DMS114 treated with DMSO at 0.1 percent for 48 hours (cell line): ENCODE measurements around the gene NFE2L1.
"Not testable (repeated sequence)": the region's sequence is repeated elsewhere in the genome, so short reads cannot be mapped to it uniquely, and the experiment has no call there.

Experiments
- DNase-seq: peaks from one replicate; lab custom pipeline; 2025; ENCODE audit not compliant: unreplicated experiment; lab: John Stamatoyannopoulos, UW

The NFE2L1 gene, protein sequence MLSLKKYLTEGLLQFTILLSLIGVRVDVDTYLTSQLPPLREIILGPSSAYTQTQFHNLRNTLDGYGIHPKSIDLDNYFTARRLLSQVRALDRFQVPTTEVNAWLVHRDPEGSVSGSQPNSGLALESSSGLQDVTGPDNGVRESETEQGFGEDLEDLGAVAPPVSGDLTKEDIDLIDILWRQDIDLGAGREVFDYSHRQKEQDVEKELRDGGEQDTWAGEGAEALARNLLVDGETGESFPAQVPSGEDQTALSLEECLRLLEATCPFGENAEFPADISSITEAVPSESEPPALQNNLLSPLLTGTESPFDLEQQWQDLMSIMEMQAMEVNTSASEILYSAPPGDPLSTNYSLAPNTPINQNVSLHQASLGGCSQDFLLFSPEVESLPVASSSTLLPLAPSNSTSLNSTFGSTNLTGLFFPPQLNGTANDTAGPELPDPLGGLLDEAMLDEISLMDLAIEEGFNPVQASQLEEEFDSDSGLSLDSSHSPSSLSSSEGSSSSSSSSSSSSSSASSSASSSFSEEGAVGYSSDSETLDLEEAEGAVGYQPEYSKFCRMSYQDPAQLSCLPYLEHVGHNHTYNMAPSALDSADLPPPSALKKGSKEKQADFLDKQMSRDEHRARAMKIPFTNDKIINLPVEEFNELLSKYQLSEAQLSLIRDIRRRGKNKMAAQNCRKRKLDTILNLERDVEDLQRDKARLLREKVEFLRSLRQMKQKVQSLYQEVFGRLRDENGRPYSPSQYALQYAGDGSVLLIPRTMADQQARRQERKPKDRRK

DNA sequence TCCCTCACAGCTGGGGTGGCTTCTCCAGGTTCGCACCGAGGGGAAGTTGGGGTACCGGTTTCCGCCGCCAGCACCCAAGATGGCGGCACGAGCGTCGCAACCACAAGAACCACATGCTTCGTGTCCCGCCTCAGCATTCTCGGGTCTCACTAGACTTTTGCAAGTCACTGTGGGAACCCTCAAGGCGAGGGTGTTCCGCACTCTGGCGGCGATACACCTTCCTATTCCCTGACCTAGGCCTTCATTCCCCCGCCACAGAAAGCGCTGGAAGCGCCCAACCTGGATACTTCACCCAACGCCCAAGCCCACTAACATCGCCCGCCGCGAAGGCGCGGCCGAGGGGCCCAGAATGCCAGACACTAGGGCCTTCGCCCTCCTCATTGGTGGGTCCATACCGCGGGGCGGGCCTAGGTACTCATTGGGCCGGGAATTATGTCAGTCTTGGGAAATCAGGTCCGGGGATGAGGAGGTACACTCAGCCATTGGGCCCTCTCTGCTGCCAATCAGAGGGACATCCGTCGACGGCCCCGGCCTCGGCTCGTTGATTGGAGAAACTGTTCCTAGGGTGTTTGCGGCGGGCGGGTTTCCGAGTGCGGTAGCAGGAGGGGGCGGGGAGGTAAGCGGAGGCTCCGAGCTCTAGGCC lies at the start of gene NFE2L1:
NFE2L1 (plus strand) TSS at position 619 of the 643 bp plus-strand sequence. CDS start 2,760 bp downstream, outside the sequence.
- peak; percentile 98 for DNase-seq

DNA sequence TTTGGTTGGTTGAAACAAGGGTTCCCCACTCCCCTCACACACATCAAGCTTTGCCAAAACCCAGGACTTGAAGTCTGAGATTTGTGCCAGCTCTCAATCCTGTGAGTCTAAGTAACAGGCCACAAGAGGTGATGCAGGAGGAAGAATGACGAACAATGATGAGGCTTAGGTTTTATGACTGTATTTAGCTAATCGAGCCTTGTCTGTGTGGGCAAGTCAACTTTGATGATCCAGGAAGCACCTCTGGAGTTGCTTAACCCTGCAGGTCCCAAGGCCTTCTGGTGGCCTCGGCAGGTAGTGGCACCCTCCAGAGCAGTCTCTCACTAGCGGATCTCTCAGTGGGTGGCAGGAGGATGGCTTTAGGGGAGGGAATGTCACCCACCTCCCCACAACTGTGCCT lies 48.6 kb upstream of the NFE2L1 start:
- no peak for DNase-seq

DNA sequence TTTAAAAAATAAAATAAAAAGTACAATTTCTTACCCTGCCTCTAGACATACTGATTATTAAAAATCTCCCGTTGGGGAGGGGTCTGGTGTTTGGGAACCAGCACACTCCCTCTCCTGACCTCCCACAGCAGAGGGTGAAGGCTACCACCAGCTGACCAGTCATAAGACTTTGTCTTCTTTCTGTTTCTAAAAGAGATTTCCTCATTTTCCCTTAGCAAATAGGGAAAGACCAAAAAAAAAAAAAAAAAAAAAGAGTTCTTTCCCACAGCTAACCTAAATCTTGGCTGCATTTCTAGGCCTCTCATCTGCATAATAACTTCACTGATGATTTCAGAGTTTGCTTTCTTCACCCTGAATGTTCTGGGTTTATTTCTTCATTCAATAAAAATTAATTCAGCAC lies 47.0 kb upstream of the NFE2L1 start:
- no peak for DNase-seq

DNA sequence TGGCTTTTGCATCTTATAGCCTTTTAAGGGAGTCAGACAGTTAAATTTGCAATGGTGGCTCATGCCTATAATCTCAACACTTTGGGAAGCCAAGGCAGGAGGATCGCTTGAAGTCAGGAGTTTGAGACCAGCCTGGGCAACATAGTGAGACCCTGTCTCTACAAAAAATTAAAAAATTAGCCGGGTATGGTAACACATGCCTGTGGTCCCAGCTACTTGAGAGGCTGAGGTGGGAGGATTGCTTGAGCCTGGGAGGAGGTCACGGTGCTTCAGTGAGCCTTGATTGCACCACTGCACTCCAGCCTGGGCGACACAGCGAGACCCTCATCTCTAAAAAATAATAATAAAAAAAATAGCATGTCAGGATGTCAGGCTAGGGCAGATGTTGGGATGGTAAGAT lies 46.5 kb upstream of the NFE2L1 start:
- DNase-seq, result not testable (repeated sequence)

DNA sequence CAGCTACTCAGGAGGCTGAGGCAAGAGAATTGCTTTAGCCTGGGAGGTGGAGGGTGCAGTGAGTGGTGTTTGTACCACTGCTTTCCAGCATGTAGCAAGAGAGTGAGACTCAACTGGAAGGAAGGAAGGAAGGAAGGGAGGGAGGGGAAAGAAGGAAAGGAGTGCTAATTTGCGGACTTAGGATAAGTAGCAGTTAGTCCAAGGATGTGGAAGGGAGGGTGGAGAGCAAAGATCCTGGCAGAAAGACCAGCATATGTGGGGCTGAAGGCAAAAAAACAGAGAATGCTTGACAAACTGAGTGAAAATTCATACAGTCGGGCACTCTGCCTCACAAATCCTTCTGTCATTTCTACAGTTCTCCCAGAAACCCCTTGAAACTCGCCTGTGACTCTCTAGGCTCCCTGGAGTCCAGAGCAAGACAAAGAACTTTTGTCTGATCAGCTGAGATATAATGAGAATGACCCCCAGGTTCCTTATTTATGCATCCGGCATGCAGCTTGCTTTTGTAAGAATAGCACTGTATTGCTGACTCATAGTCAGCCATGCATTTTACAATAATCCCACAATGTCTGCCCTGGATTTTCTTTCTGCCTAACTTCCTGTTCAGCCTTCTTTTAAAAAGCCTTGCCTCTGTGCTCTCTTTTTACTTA lies 45.8 kb upstream of the NFE2L1 start:
- no peak for DNase-seq

DNA sequence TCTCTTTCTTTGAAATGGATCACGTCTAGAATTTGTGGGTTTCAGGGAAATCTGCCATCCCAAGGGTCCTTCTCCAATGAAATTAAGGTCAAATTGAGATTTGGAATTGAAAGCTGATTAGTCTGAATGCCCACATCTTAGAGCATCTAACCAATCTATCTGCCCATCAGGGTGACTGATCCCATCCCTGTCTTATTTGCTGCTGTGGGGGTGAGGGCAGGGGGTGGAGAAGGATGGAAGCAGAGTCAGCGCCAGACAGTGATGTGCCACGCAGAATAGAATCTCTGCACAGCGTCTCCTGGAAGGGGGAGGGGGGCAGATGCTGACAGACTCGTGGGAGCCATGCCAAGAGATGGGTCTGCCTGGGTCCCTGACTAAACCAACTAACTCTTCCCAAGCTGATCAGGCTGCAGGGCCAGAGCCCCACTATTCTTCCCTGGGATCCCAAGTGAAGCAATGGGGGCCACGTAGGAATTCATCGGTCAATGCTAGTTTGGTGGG lies 45.2 kb upstream of the NFE2L1 start:
- no peak for DNase-seq

DNA sequence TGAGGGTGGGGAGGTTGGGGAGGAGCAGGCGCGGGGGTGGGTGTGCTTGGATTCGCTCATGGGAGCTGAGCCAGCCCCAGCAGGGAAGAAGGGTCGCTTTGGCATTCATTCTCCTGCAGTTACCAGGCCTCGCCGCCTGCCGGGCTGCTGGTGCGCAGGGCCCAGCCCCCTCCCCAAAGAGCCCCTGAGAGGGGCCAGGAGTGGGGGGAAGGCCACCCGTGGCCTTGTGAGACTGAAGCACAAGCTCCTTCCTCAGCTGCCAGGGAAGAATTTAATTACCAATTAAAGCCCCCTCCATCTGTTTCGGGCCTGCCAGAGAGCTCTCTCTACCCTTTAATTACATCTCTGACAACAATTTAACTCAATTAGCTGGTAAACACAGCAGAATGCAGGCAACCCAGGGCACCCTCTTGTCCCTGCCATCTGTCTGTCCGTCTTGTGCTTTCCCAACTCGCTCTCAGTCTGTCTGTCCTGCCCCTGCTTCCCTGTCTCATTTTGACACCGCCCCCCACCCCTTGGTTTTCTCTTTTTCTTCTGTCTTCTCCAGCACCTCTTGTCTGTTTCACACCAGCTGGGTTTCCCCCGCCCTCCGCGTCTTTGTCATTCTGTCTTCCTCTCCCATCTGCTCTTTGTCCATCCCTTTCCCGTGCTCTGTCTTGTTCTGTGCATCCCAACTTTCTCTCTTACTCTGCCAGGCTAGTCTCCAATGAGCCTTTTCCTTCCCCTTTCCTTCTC lies 44.6 kb upstream of the NFE2L1 start:
- no peak for DNase-seq

DNA sequence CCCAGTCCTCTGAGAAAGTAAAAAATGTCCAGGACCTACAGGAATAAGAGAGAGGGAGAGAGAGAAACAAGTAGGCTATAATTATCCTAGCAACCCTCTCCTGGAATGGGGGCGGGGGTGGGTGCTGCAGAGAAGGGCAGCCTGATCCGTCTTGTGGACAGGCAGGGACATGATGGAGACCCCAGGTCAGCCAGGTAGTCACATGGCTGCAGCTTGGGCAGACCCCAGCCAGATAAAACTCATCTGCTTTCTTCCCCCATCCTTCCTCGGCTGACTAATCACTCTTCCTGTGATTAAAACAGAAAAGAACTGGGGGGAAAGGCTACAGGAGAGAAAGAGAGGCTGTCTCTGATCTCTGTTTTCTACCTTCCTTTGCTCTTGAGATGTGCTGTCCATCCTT lies 43.2 kb upstream of the NFE2L1 start:
- DNase-seq, result no peak

DNA sequence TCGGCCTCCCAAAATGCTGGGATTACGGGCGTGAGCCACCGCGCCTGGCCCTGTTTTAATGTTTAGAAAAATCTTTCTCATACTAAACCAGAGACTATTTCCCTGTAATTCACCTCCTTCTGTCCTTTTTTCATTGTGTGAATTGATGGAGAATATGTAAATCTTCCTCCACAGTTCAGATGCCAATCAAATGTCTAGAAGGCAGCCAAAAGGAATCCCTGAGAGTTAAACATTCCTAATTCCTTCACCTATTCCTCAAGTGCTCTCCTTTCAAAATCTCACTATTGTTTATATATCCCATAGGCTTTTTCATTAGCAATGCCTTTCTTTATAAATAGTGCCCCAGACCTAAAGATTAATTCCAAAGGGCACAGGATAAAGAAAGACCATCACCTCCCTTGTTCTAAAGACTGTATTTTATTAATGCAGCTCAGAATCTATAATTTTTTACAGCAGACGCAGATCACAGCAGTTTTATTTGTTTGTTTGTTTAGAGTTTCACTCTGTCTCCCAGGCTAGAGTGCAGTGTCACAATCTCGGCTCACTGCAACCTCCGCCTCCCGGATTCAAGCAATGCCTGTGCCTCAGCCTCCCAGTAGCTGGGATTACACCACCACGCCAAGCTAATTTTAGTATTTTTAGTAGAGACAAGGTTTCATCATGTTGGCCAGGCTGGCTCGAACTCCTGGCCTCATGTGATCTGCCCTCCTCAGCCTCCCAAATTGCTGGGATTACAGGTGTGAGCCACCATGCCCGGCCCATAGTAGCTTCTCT lies 41.0 kb upstream of the NFE2L1 start:
- no peak for DNase-seq

DNA sequence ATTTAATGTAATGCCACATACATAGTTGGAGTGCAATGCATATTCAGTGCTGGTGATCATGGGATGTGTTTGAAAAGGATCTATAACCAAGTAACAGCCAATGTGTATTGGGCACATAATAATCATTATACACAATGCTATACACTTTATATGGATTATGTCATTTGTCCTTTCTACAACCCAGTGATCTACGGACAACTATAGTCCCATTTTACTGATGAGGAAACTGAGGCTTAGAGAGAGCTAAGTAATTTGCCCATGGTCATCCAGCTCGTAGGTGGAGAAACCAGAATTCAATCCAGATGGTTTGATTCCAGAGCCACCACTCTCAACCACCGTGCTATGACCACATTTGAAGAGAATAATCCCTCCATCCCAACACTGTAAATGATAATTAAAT lies 38.0 kb upstream of the NFE2L1 start:
- no peak for DNase-seq

DNA sequence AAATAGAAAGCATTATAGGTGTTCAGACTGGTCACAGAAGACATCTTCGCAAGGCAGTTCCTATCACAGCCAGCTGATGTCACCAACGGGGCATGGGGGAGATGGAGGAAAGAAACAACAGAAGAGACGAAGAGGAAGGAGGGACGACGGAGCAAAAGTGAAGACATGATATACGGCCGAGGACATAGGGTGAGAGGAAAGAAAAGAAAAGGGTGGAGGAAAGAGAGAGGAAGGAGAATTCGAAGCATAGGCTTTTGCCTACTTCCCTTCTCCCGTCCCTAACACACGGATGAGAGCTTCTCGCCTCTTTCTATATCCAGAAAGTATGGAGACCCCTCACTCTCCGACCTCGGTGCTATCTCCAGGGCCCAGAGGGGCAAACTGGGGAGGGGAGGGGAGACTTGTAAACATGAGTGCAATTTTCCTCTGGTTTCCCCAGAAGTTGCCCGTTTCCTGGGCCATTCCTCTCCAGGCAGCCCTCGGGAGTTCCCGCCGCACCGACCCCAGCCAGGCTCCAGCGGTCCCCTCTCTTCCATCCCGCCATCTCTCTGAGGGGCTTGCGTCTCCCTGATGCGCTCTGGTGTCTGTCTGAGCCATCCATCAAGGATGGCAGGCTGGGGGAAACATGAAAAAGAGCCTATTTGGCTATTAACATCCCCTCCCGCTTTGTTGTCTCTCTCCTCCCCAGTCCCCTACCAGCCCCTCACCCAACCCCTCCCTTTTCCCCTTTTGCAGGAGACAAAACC lies 36.6 kb upstream of the NFE2L1 start:
- DNase-seq, result peak; percentile 56

DNA sequence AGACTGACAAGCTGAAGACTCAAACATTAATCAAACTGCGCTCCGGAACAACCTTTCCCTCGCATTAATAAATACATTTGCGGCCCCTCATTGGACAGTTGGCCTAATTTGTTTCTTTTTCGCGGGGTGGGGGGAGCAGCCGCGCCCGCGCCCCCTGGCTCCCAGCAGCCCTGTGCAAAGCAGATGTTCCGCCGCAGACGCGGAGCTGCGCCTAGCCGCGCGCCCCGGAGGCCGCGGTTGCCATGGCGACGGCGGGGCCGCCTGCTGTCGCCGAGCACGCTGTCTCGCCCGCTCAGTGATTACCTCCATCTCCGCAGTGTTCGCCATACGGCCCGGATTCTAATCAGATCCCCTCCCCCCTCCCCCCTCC lies 36.0 kb upstream of the NFE2L1 start:
- DNase-seq, result no peak

DNA sequence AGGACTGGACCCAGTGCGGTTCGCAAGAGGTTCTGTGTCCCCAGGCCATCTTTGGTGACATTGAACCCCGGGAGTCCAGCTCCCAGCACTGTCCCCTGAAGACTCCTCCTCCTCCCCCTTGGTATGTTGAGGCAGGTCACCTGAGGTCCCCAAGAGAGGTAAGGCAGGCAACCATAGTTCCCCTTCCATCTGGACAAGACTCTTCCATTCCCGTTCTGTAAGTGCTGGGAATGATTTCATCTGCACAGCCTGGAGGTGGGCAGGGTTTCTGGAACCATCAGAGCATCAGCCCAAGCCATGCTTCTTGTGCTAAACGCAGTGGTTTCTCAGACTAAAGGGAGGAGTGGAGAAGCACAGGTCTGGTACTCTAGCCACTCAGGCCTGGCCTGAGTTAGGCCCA lies 35.5 kb upstream of the NFE2L1 start:
- no peak for DNase-seq

DNA sequence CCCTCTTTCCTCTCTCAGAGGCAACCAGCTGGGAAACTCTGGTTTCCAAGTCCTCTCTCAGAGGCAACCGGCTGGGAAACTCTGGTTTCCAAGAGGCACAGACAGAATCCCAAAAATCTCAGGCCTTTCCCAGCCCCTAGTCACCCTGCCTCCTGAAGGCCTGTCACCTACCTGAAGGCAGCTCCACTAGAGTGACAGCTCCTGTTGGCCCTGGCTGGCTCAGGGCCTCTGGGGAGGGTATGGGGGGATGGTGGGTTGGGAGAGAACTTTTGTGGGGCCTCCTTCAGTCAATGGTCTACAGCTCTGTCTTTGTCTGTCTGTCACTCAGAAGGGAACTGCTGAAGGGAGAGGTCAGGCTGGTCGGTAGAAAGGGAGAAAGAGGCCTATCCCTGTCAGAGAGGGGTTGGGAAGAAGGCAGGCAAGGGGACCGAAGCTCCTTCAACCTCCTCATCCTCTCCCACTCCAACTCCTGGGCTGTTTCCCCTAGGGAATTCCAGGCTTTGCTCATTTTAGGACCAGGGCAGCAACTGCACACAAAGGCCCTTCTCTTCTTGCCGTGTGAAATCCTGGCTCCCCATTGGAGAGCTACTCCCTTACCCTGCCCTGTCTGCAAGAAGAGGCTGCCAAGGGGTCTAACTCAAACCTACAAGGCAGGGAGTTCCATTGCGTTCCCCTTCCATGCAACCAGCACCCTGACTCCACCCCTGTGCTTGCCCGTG lies 34.1 kb upstream of the NFE2L1 start:
- no peak for DNase-seq

DNA sequence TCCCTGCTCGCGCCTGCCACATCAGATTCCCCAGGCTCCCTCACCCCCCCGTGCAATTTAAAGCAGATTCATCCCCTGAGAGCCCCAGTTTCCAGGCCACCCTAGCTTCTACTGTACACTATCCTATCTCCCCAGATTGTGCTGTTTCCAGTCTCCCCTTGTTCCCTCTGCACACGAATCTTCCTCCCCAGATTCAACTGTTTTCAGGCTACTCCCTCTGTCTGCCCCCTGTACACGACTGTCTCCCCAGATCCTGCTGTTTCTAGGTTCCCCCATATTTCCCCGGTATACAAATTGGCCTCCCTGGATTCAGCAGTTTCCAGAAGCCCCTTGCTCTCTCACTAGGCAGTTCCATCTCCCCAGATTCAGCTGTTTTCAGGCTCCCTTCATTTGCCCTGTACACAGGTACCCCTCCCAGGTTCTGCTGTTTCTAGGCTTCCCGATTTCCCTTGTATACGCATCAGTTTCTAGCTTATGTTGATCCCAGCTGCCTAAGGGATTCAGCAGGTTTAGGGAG lies 33.5 kb upstream of the NFE2L1 start:
- DNase-seq, result no peak

DNA sequence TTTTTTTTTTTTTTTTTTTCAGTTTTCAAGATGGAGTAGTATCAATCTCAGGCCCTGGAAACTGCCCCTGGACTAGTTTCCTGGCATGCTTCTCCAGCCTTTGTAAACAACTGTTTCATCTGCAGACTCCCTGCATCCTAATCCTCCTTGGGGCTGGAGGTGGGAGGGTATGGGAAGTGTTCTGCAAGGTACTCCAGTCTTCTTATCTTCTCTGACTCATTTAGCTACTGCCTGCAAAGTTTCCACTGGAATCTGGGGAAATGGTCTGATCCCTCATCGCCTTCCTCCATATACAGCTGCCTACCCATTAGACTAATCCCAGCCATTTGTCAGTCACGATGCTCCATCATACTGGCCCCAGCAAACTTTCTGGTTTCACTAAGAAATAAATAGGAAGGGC lies 32.0 kb upstream of the NFE2L1 start:
- no peak for DNase-seq

DNA sequence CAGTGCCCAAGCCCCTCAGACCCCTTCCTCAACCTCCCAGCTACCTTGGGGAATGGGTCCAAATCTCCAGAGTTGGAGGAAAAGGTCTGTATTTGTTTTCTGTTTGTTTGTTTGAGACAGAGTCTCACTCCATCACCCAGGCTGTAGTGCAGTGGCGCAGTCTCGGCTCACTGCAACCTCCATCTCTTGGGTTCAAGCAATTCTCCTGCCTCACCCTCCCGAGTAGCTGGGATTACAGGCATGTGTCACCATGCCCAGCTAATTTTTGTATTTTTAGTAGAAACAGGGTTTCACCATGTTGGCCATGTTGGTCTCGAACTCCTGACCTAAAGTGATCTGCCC lies 30.4 kb upstream of the NFE2L1 start:
- DNase-seq, result not testable (repeated sequence)

DNA sequence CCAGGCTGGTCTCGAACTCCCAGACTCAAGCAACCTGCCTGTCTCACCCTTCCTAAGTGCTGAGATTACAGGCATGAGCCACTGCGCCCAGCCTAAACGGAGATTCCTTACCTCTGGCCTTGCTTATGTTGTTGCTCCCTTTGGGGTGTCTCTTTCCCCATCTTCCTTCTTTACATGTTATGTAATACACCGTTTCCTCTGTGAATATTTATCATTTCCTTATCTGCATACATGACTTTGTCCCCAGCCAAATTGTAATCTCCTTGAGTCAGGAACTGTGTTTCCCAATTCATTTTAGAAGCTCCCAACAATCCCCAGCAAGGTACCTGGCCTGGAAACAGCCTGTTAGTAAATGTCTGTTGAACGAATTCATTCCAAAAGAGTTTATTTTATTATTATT lies 26.2 kb upstream of the NFE2L1 start:
- no peak for DNase-seq
